DOHH2 (cell line): ENCODE results near the gene PIAS1.

ENCODE experiments used
- H3F3A ChIP-seq: fragments of 200-600 bp; sonication (generic), shearing (Covaris generic); 2 replicates; pipeline ENCODE4 v1.6.0; 2016; ENCODE audit warnings: antibody characterized with exemption, mild to moderate bottlenecking; ENCODE audit not compliant: control insufficient read depth, insufficient read depth
- H3K27ac ChIP-seq: fragments of 200-600 bp; sonication (generic); 2 replicates; pipeline ENCODE4 v1.5.1; 2014; ENCODE audit warnings: low read depth, mild to moderate bottlenecking, low read length, moderate library complexity
- H3K27me3 ChIP-seq: fragments of 200-600 bp; sonication (generic); 2 replicates; pipeline ENCODE4 v1.6.1; 2014; ENCODE audit warnings: mild to moderate bottlenecking, low read length, mixed read lengths; ENCODE audit not compliant: control insufficient read depth
- H3K36me3 ChIP-seq: fragments of 200-600 bp; sonication (generic); 2 replicates; pipeline ENCODE4 v1.6.1; 2014; ENCODE audit warnings: mild to moderate bottlenecking, low read length, moderate library complexity, mixed read lengths; ENCODE audit not compliant: control insufficient read depth
- H3K4me1 ChIP-seq: fragments of 200-600 bp; sonication (generic); 2 replicates; pipeline ENCODE4 v1.6.1; 2014; ENCODE audit warnings: mild to moderate bottlenecking, low read length, mixed read lengths; ENCODE audit not compliant: control insufficient read depth
- H3K4me2 ChIP-seq: fragments of 200-600 bp; sonication (generic); 2 replicates; pipeline ENCODE4 v1.6.0; 2014; ENCODE audit warnings: mild to moderate bottlenecking, low read length, moderate library complexity
- H3K4me3 ChIP-seq: fragments of 200-600 bp; sonication (generic); 2 replicates; pipeline ENCODE4 v1.5.1; 2014; ENCODE audit warnings: mild to moderate bottlenecking, low read length, mixed read lengths
- H3K79me2 ChIP-seq: fragments of 200-600 bp; sonication (generic); 2 replicates; pipeline ENCODE4 v1.6.1; 2014; ENCODE audit warnings: mild to moderate bottlenecking, low read length, mixed read lengths; ENCODE audit not compliant: control insufficient read depth
- H3K9me2 ChIP-seq: fragments of 200-600 bp; sonication (generic); replicated peaks from 2 replicates; pipeline ENCODE4 v1.6.1; 2014; ENCODE audit warnings: mild to moderate bottlenecking, low read length, mixed read lengths; ENCODE audit not compliant: control insufficient read depth
- H3K9me3 ChIP-seq: fragments of 200-600 bp; sonication (generic); 2 replicates; pipeline ENCODE4 v1.6.1; 2014; ENCODE audit warnings: antibody characterized with exemption, low read length, mixed read lengths; ENCODE audit not compliant: control insufficient read depth, insufficient read depth
- H4K20me1 ChIP-seq: fragments of 200-600 bp; sonication (generic); 2 replicates; pipeline ENCODE4 v1.6.0; 2014; ENCODE audit warnings: low read depth, mild to moderate bottlenecking, antibody characterized with exemption, low read length, moderate library complexity; ENCODE audit not compliant: control insufficient read depth, insufficient read depth
- CTCF ChIP-seq: fragments of 200-600 bp; sonication (generic); IDR thresholded peaks from one replicate; pipeline ENCODE4 v1.5.1; 2014; ENCODE audit warnings: antibody characterized with exemption, mild to moderate bottlenecking, low read depth, low read length; ENCODE audit not compliant: poor library complexity, severe bottlenecking
- EZH2phosphoT487 ChIP-seq: fragments of 200-600 bp; sonication (generic); IDR thresholded peaks from 2 replicates; pipeline ENCODE4 v1.6.1; 2017; ENCODE audit warnings: borderline replicate concordance, mild to moderate bottlenecking, antibody characterized with exemption, low read length, moderate library complexity, mixed read lengths

PIAS1 gene

GRCh38 chr15:68061171-68061570 is 7.1 kb downstream of the PIAS1 start:
- TF ChIP-seq CTCF (no peak), EZH2phosphoT487 (no peak)
- H3K9me2 ChIP-seq: no peaks in the 10 kb centered on the region
- H3F3A ChIP-seq: no peaks in the 10 kb centered on the region
- no peak overlapping the region for H3K27ac ChIP-seq
- no peaks in the 10 kb centered on the region for H3K9me3 ChIP-seq
- peaks cover 33% of the 10 kb centered on the region for H4K20me1 ChIP-seq
- no peaks in the 10 kb centered on the region for H3K27me3 ChIP-seq
- peaks cover 100% of the 10 kb centered on the region for H3K79me2 ChIP-seq
- peaks cover 12% of the 10 kb centered on the region for H3K4me1 ChIP-seq
- no peak overlapping the region for H3K4me2 ChIP-seq
- no peak overlapping the region for H3K4me3 ChIP-seq
- H3K36me3 ChIP-seq: peaks cover 31% of the 10 kb centered on the region

- peaks cover 29% of the 10 kb centered on the region for H4K20me1 ChIP-seq
- H3K4me1 ChIP-seq: peaks cover 10% of the 10 kb centered on the region
- H3K36me3 ChIP-seq: peaks cover 28% of the 10 kb centered on the region
- no peak overlapping the region for H3K27ac ChIP-seq
- H3K27me3 ChIP-seq: no peaks in the 10 kb centered on the region
- H3K4me3 ChIP-seq: no peak overlapping the region
- peaks cover 100% of the 10 kb centered on the region for H3K79me2 ChIP-seq
- H3K9me3 ChIP-seq: no peaks in the 10 kb centered on the region
- H3K9me2 ChIP-seq: no peaks in the 10 kb centered on the region
- no peak overlapping the region for H3K4me2 ChIP-seq
- no peaks in the 10 kb centered on the region for H3F3A ChIP-seq
- TF ChIP-seq EZH2phosphoT487: no peak
- TF ChIP-seq CTCF: no peak
These were observed 7.5 kb downstream of the PIAS1 start for GRCh38 chr15:68061602-68062001.

GRCh38 chr15:68062214-68062613 is 8.1 kb downstream of the PIAS1 start:
- no peak overlapping the region for H3K27ac ChIP-seq
- H3K4me1 ChIP-seq: peaks cover 4% of the 10 kb centered on the region
- no peak overlapping the region for H3K4me3 ChIP-seq
- H3K79me2 ChIP-seq: peaks cover 100% of the 10 kb centered on the region
- H3K9me2 ChIP-seq: no peaks in the 10 kb centered on the region
- H4K20me1 ChIP-seq: peaks cover 27% of the 10 kb centered on the region
- no peaks in the 10 kb centered on the region for H3K9me3 ChIP-seq
- H3K4me2 ChIP-seq: no peak overlapping the region
- no peak for TF ChIP-seq EZH2phosphoT487
- no peak for TF ChIP-seq CTCF
- peaks cover 26% of the 10 kb centered on the region for H3K36me3 ChIP-seq
- H3K27me3 ChIP-seq: no peaks in the 10 kb centered on the region
- no peaks in the 10 kb centered on the region for H3F3A ChIP-seq
